ENCODE data around the gene SYT13. TPM values are rescaled to one million over a fixed set of nuclear protein-coding genes. Genes with fewer than 3 reads are reported as not detected.

Gene SYT13
- total RNA-seq, 1 experiment from 2014 or later, result 1.4 TPM

- no TSS peak for BruUV-seq (replicated peaks)
- H3K27me3 ChIP-seq (ENCODE audit: insufficient read depth, low read length), result no peaks in the 10 kb centered on the region
- H2AFZ ChIP-seq (ENCODE audit: low read depth, low read length, poor library complexity, severe bottlenecking), result no peak overlapping the region
- no peaks in the 10 kb centered on the region for H3K9me2 ChIP-seq (ENCODE audit: insufficient read depth)
- POLR2A ChIA-PET, result no interaction called here
- no peak for ATAC-seq
- CTCF ChIA-PET, result no interaction called here
- RAD21 ChIA-PET (ENCODE audit: low non-redundant PET in 1 of 2, low total read pairs in 2 of 2, uncharacterized antibody in 2 of 2, unreplicated experiment in 2 of 2), result no interaction called here
- H3K4me2 ChIP-seq (ENCODE audit: low read length), result no peak overlapping the region
- H3K9me3 ChIP-seq (ENCODE audit: control insufficient read depth in 1 of 2, insufficient read depth in 1 of 2, low read depth in 1 of 2, low read length in 2 of 2), result no peaks in the 10 kb centered on the region
- DNase-seq (ENCODE audit: low read depth, low spot score), result no peak
- H3K27ac ChIP-seq (ENCODE audit: low read depth, low read length), result no peak overlapping the region
- no peaks in the 10 kb centered on the region for H3K79me2 ChIP-seq (ENCODE audit: insufficient read depth, low read length)
- TF ChIP-seq POLR2AphosphoS5 (IDR thresholded peaks at IDR 0.05; ENCODE audit: low read depth, low read length) (no peak), ZNF274 (IDR thresholded peaks at IDR 0.05; ENCODE audit: low read depth, low read length) (no peak), EGR1 (IDR thresholded peaks at IDR 0.05; ENCODE audit: low read depth) (no peak), ZFX (IDR thresholded peaks at IDR 0.05) (no peak), CTCF (IDR thresholded peaks at IDR 0.05 in 2 of 3, conservative IDR thresholded peaks at IDR 0.05 in 1 of 3; ENCODE audit: borderline replicate concordance in 1 of 3, insufficient read depth in 1 of 3, low read depth in 2 of 3, low read length in 2 of 3) (no peak), YY1 (IDR thresholded peaks at IDR 0.05; ENCODE audit: extremely low read depth, insufficient replicate concordance, low read depth, low read length) (no peak), ELF1 (IDR thresholded peaks at IDR 0.05; ENCODE audit: borderline replicate concordance, low read depth) (no peak), POLR2A (IDR thresholded peaks at IDR 0.05; ENCODE audit: borderline replicate concordance, extremely low read depth, insufficient read depth, insufficient read length) (no peak), SP1 (IDR thresholded peaks at IDR 0.05; ENCODE audit: low read depth) (no peak), TCF7L2 (IDR thresholded peaks at IDR 0.05; ENCODE audit: borderline replicate concordance, extremely low read depth, insufficient read depth, insufficient read length) (no peak), MAX (IDR thresholded peaks at IDR 0.05) (no peak), ATF3 (IDR thresholded peaks at IDR 0.05) (no peak), JUND (IDR thresholded peaks at IDR 0.05) (no peak), CEBPB (IDR thresholded peaks at IDR 0.05; ENCODE audit: low read depth) (no peak), EZH2 (IDR thresholded peaks at IDR 0.05) (no peak), RAD21 (IDR thresholded peaks at IDR 0.05; ENCODE audit: low read depth) (no peak), SRF (IDR thresholded peaks at IDR 0.05; ENCODE audit: low read depth) (no peak), SIN3A (IDR thresholded peaks at IDR 0.05; ENCODE audit: low read depth) (no peak), FOSL1 (IDR thresholded peaks at IDR 0.05; ENCODE audit: low read depth) (no peak), ZBTB33 (IDR thresholded peaks at IDR 0.05; ENCODE audit: extremely low read depth, insufficient replicate concordance, low read length) (no peak)
- no peaks in the 10 kb centered on the region for H4K20me1 ChIP-seq (ENCODE audit: insufficient read depth)
- intact Hi-C loops (cut with micrococcal nuclease), result no loop called here
- H3K4me1 ChIP-seq (ENCODE audit: control insufficient read depth in 1 of 2, insufficient read depth in 2 of 2, low read length in 2 of 2), result no peaks in the 10 kb centered on the region
- H3K4me3 ChIP-seq (replicated peaks in 1 of 2; ENCODE audit: low read depth in 1 of 2, low read length in 2 of 2), result no peak overlapping the region
- no peak overlapping the region for H3K9ac ChIP-seq (ENCODE audit: low read length)
- H3K36me3 ChIP-seq (ENCODE audit: control insufficient read depth in 1 of 2, insufficient read depth in 2 of 2, low read length in 2 of 2), result no peaks in the 10 kb centered on the region
Observed at GRCh38 chr11:45217991-45218390, 68.2 kb downstream of the SYT13 start.
